Stimulated activated CD4-positive, alpha-beta T cell treated with anti-CD3 and anti-CD28 coated beads, Interleukin-4, amount 100 ng/mL, for 1 hour (primary cell): ENCODE results near the gene SRGAP1.

Experiments
- DNase-seq: peaks from one replicate; pipeline ENCODE4 v3.0.0-alpha.2; 2020

Gene SRGAP1

GRCh38 chr12:63844391-63845341 lies at the start of gene SRGAP1:
TSS of gene SRGAP1 (plus strand) at chr12:63844700. CDS start at chr12:63844817, 117 bp downstream.
- DNase-seq: no peak

DNA sequence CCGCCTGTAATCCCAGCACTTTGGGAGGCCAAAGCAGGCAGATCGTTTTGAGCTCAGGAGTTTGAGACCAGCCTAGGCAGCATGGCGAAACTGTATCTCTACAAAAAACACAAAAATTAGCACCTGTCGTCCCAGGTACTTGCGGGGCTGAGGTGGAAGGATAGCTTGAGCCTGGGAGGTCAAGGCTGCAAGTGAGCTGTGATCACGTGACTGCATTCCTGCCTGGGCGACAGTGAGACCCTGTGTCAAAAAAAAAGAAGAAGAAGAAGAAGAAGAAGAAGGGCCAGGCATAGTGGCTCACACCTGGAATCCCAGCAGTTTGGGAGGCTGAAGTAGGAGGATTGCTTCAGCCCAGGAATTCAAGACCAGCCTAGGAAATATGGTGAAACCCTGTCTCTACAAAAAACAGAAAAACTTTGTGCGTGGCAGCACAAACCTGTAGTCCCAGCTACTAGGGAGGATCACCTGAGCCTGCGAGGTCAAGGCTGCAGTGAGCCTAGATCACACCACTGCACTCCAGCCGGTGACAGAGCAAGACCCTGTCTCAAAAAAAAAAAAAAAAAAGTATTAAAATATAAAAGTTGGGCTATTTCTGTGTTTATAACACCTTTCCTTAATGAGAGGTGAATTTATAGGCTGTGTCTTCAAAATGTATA lies 49.3 kb upstream of the SRGAP1 start:
- no peak for DNase-seq

DNA sequence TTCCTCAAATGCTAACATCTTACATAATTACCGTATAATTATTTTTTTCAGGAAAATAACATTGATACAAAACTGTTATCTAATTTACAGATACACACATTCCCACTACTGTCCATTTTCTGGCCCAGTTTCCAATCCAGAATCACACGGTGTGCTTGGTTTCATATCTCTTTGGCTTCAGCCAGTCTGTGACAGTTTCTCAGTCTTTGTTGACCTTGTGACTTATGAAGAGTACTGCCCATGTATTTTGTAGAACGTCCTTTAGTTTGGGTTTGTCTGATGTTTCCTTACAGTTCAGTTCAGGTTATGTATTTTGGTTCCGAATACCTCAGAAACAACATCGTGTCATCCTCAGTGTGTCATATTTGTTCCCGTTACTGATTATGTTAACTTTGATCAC lies 48.6 kb upstream of the SRGAP1 start:
- no peak for DNase-seq

- DNase-seq: no peak
Observed at GRCh38 chr12:63802012-63802608, 42.4 kb upstream of the SRGAP1 start.

- no peak for DNase-seq
Observed at GRCh38 chr12:63804746-63805145, 39.8 kb upstream of the SRGAP1 start.

- DNase-seq: no peak
Observed at GRCh38 chr12:63805704-63806672, 38.5 kb upstream of the SRGAP1 start.

- no peak for DNase-seq
Observed at GRCh38 chr12:63808631-63809030, 35.9 kb upstream of the SRGAP1 start.

DNA sequence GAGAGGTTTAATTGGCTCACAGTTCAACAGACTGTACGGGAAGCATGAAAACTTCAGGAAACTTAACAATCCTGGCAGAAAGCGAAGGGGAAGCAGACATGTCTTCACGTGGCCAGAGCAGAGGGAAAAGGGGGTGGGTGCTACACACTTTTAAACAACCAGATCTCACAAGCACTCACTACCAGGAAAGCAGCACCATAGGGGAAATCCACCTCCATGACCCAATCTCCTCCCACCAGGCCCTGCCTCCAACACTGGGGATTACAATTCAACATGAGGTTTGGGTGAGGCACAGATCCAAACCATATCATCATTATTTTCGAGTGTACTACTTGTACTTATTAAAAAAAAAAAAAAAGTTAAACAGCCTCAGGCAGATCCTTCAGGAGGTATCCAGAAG lies 34.9 kb upstream of the SRGAP1 start:
- DNase-seq: no peak

DNA sequence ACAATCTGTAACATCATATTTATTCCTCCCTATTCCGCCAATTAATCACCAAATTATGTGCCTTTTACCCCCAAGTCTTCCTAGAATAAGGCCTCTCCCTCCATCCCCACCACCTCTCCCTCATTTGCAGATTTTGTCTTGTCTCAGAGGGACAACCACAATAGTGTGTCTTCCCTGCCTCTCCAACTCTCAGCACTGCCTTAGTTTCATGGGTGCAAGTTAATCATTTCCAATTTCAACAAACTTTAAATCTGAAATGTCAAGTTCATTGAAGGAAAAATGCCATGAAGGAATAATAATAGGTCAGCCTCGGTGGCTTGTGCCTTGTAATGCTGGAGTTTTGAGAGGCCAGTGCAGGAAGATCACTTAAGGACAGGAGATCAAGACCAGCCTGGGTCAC lies 33.2 kb upstream of the SRGAP1 start:
- DNase-seq: no peak

DNA sequence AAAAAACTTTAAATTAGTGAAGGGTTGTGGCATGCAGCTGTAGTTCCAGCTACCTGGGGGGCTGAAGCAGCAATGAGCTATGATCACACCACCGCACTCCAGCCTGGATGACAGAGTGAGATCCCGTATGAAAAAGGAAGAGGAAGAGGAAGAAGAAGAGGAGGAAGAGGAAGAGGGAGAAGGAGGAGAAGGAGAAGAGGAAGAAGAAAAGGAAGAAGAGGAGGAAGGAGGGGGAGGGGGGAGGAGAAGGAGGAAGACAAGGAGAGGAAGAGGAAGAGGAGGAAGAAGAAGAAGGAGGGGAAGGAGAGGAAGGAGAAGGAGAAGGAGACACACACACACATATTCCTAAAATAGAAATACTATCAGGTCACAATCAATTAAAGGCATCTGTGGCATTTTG lies 32.7 kb upstream of the SRGAP1 start:
- DNase-seq: no peak

DNA sequence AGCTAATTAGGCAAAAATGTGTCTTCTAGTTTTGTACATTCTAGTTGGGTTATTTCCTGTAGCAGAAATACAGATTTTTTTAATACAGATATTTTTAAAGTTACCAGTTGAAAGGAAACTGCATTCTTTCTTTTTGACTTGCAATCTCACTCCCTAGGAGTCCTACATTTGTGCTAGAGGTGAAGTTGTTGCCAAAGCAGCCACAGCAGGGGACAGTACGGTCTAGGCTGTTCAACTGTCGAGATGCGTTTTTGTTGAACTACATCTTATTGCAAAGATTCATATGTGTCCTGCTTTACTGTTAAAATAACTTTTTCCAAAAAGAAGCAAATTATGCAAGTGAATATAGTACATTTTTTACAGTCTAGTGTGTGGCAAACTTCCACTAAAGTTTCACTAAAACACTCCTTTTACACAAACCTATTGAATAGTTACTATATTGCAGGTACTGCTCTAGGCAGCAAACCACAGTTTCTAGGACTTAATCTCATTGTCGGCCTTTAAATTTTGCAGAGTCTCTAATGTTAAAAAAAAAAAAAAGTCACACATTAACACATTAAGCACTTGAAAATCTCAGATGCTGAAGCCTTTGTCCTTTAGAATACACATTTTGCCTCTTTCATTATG lies 30.2 kb upstream of the SRGAP1 start:
- no peak for DNase-seq

DNA sequence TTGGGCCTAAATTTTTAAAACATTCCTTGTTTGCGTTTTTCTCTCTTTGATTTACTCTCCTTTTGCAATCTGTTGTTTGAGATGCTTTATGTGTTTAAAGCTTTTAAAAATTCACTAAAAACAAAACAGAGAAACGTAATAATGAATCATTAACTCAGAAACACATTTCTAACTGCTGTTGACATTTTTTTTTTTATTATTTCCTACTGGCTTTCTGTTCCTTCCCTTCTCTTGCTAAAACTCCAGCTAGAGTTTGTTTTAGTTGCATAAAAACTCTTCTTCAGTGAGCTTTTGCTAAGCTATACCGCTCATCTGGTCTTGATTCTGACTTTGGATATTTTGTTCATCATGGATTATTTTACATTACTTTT lies 29.0 kb upstream of the SRGAP1 start:
- no peak for DNase-seq

- DNase-seq: no peak
Observed at GRCh38 chr12:63816031-63816430, 28.5 kb upstream of the SRGAP1 start.

GRCh38 chr12:63820427-63820826 lies 24.1 kb upstream of the SRGAP1 start:
- DNase-seq: no peak

DNA sequence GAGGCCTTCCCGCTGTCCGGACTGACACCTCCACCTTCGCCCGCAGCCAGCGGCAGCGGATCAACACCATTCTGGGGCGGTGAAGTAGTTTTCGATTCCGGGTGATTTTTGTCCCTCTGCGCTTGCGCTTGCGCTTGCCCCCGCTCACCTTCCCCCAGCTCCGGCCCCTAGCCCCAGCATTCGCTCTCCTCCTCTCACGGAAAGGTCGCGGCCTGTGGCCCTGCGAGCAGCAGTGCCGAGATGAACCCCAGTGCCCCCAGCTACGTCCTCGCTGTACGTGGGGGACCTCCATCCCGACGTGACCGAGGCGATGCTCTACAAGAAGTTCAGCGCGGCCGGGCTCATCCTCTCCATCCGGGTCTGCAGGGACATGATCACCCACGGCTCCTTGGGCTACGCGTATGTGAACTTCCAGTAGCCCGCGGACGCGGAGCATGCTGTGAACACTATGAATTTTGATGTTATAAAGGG lies 22.7 kb upstream of the SRGAP1 start:
- DNase-seq: no peak

DNA sequence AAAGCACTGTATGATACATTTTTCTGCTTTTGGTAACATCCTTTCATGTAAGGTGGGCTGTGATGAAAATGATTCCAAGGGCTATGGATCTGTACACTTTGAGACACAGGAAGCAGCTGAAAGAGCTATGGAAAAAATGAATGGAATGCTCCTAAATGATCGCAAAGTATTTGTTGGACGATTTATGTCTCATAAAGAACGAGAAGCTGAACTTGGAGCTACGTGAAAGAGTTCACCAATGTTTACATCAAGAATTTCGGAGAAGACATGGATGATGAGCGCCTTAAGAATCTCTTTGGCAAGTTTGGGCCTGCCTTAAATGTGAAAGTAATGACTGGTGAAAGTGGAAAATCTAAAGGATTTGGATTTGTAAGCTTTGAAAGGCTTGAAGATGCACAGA lies 22.1 kb upstream of the SRGAP1 start:
- no peak for DNase-seq

DNA sequence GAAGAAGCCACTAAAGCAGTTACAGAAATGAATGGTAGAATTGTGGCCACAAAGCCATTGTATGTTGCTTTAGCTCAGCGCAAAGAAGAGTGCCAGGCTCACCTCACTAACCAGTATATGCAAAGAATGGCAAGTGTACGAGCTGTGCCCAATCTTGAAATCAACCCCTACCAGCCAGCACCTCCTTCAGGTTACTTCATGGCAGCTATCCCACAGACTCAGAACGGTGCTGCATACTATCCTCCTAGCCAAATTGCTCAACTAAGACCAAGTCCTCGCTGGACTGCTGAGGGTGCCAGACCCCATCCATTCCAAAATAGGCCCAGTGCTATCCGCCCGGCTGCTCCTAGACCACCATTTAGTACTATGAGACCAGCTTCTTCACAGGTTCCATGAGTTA lies 21.5 kb upstream of the SRGAP1 start:
- no peak for DNase-seq

- no peak for DNase-seq
Observed at GRCh38 chr12:63826006-63826585, 18.4 kb upstream of the SRGAP1 start.

DNA sequence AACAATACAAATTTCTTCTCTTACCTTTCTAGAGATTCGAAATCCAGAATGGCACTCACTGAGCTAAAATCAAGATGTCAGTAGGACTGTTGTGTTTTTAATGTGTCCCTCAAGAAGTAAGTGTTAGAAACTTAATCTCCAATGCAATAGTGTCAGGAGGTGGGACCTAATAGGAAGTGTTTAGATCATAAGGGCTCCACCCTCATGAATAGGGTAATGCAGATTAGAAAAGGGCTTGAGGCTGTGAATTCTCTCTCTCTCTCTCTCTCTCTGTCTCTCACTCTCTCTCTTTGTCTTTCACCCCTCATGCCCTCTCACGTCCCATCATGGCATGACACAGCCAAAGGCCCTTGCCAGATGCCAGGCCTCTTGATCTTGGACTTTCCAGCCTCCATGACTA lies 15.6 kb upstream of the SRGAP1 start:
- DNase-seq: no peak

DNA sequence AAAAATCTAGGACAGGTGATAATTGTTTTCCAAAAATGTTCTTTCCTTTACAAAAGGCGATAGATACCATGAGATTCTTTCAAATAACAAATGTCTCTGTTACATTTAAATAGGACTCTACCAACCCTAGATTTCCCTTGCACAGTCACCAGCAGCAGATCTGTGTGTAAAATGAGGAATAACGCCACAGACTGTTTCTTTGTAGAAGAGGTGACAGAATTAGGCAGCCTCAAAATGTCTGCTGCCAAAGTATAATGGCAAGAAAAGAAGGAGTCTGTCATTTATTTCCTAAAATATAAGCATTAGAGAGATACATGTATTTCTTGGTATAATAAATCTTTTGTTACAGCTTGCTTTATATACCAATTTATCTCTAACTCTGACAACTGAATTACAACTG lies 8.5 kb upstream of the SRGAP1 start:
- no peak for DNase-seq

GRCh38 chr12:63836936-63837335 lies 7.6 kb upstream of the SRGAP1 start:
- DNase-seq: no peak

- no peak for DNase-seq
Observed at GRCh38 chr12:63838411-63838810, 6.1 kb upstream of the SRGAP1 start.
